Measurements from ENCODE around the gene PCDHGA3. TPM values are rescaled to one million over a fixed set of nuclear protein-coding genes. Genes with fewer than 3 reads are reported as not detected.

Gene PCDHGA3
- total and polyA plus RNA-seq, 2 donors (not counting 3 experiments of a cell fraction or from before 2014, with no cell fraction given), result 0.88 to 1.1 TPM

- H3K27ac ChIP-seq (ENCODE audit: insufficient read depth, low read depth, low read length), result no peak within 1 kb of the TSS
- H3K9ac ChIP-seq (replicated peaks; ENCODE audit: extremely low read depth, insufficient read depth, low read length), result no peak within 1 kb of the TSS
- no peaks in the 10 kb centered on the region for H3K9me1 ChIP-seq (replicated peaks; ENCODE audit: control insufficient read depth, extremely low read depth, insufficient read depth, low read length)
- BruUV-seq (replicated peaks), result TSS peak; percentile 20
- no peaks in the 10 kb centered on the region for H4K20me1 ChIP-seq (replicated peaks; ENCODE audit: control insufficient read depth, extremely low read depth, insufficient read depth, low read length)
- peaks cover 30 to 77% of the 10 kb centered on the region in 2 experiments for H3K27me3 ChIP-seq (ENCODE audit: control insufficient read depth in 2 of 2, insufficient read depth in 2 of 2, low read length in 2 of 2)
- peak within 1 kb of the TSS; percentile 62 for H2AFZ ChIP-seq (ENCODE audit: low read depth, low read length)
- TF ChIP-seq, protein P1, sequence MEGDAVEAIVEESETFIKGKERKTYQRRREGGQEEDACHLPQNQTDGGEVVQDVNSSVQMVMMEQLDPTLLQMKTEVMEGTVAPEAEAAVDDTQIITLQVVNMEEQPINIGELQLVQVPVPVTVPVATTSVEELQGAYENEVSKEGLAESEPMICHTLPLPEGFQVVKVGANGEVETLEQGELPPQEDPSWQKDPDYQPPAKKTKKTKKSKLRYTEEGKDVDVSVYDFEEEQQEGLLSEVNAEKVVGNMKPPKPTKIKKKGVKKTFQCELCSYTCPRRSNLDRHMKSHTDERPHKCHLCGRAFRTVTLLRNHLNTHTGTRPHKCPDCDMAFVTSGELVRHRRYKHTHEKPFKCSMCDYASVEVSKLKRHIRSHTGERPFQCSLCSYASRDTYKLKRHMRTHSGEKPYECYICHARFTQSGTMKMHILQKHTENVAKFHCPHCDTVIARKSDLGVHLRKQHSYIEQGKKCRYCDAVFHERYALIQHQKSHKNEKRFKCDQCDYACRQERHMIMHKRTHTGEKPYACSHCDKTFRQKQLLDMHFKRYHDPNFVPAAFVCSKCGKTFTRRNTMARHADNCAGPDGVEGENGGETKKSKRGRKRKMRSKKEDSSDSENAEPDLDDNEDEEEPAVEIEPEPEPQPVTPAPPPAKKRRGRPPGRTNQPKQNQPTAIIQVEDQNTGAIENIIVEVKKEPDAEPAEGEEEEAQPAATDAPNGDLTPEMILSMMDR (IDR thresholded peaks at IDR 0.05; ENCODE audit: extremely low read depth in 1 of 2, insufficient read depth in 1 of 2, low read depth in 1 of 2, low read length in 2 of 2), result peak; percentile 40 to 48
- no peak for TF ChIP-seq POLR2AphosphoS5 (IDR thresholded peaks at IDR 0.05; ENCODE audit: insufficient read depth, low read depth, low read length)
- CTCF ChIA-PET, result interaction anchor here (0.6 to 3.2 kb wide), 21 partner anchors 9 to 194 kb away, joined by 3 to 41 read pairs (median 4); partner anchors contain the start of genes PCDHB14, PCDHGA10, PCDHGA11 and PCDHGA12
- H3K4me3 ChIP-seq (replicated peaks in 1 of 3; ENCODE audit: insufficient read depth in 1 of 3, low read depth in 1 of 3, low read length in 3 of 3), result peak within 1 kb of the TSS in 2 of 3 experiments; percentile 31 to 41
- H3K4me1 ChIP-seq (ENCODE audit: control insufficient read depth, extremely low read depth, insufficient read depth, low read length), result no peaks in the 10 kb centered on the region
- H3K79me2 ChIP-seq (ENCODE audit: control insufficient read depth, insufficient read depth, low read length), result no peaks in the 10 kb centered on the region
- DNase-seq (ENCODE audit: low read depth, low spot score) (peak; percentile 49), FAIRE-seq (peak; percentile 74)
- intact Hi-C loops (cut with micrococcal nuclease) (loop anchor here (1.0 to 5.0 kb wide), 2 partner anchors 49 to 187 kb away; partner anchors contain the start of gene PCDHGA11), dilution Hi-C loops (cut with MboI; ENCODE audit: extremely low pct_ligation_motif_present, low sequenced_read_pairs) (no loop called here)
- no peaks in the 10 kb centered on the region for H3K36me3 ChIP-seq (ENCODE audit: control insufficient read depth in 2 of 2, extremely low read depth in 1 of 2, insufficient read depth in 2 of 2, low read length in 2 of 2)
- no peaks in the 10 kb centered on the region for H3K9me3 ChIP-seq (replicated peaks; ENCODE audit: control insufficient read depth, insufficient read depth, low read length)
- peak within 1 kb of the TSS; percentile 52 for H3K4me2 ChIP-seq (ENCODE audit: insufficient read depth, low read length)
- POLR2A ChIA-PET, result no interaction called here
Measured at GRCh38 chr5:141373673-141374317, 30.2 kb downstream of the PCDHGA3 start, which contains the start of gene PCDHGA6. Gene PCDHGA6 (plus strand): TSS chr5:141373891. CDS start chr5:141374084, 193 bp downstream.

GRCh38 chr5:141374627-141375026, 31.0 kb downstream of the PCDHGA3 start:
- DNase-seq (ENCODE audit: low read depth, low spot score) (no peak), FAIRE-seq (no peak)
- Histone ChIP-seq H3K36me3 (ENCODE audit: control insufficient read depth in 2 of 2, extremely low read depth in 1 of 2, insufficient read depth in 2 of 2, low read length in 2 of 2) (no peaks in the 10 kb centered on the region), H3K27ac (ENCODE audit: insufficient read depth, low read depth, low read length) (no peak overlapping the region), H3K9me3 (replicated peaks; ENCODE audit: control insufficient read depth, insufficient read depth, low read length) (no peaks in the 10 kb centered on the region), H2AFZ (ENCODE audit: low read depth, low read length) (no peak overlapping the region), H3K4me2 (ENCODE audit: insufficient read depth, low read length) (no peak overlapping the region), H3K9me1 (replicated peaks; ENCODE audit: control insufficient read depth, extremely low read depth, insufficient read depth, low read length) (no peaks in the 10 kb centered on the region), H3K79me2 (ENCODE audit: control insufficient read depth, insufficient read depth, low read length) (no peaks in the 10 kb centered on the region), H3K9ac (replicated peaks; ENCODE audit: extremely low read depth, insufficient read depth, low read length) (no peak overlapping the region), H3K4me1 (ENCODE audit: control insufficient read depth, extremely low read depth, insufficient read depth, low read length) (no peaks in the 10 kb centered on the region), H3K27me3 (ENCODE audit: control insufficient read depth in 2 of 2, insufficient read depth in 2 of 2, low read length in 2 of 2) (peaks cover 32 to 72% of the 10 kb centered on the region in 2 experiments), H3K4me3 (replicated peaks in 1 of 3; ENCODE audit: insufficient read depth in 1 of 3, low read depth in 1 of 3, low read length in 3 of 3) (no peak overlapping the region), H4K20me1 (replicated peaks; ENCODE audit: control insufficient read depth, extremely low read depth, insufficient read depth, low read length) (no peaks in the 10 kb centered on the region)
- no peak for TF ChIP-seq POLR2A (IDR thresholded peaks at IDR 0.05; ENCODE audit: low read depth, low read length)
- intact Hi-C loops (cut with micrococcal nuclease), result loop anchor here (5.0 kb wide), 1 partner anchor 48 kb away; the partner anchor contains the start of gene PCDHGA11
- POLR2A ChIA-PET, result no interaction called here
- dilution Hi-C loops (cut with MboI; ENCODE audit: extremely low pct_ligation_motif_present, low sequenced_read_pairs), result no loop called here
- no TSS peak for BruUV-seq (replicated peaks)
- CTCF ChIA-PET, result interaction anchor here (0.9 to 3.2 kb wide), 17 partner anchors 8 to 193 kb away, joined by 3 to 41 read pairs (median 4); partner anchors contain the start of genes PCDHB14, PCDHGA10, PCDHGA12 and PCDHGA3

Measured in endothelial cell of umbilical vein (primary cell).